Stimulated activated naive CD4-positive, alpha-beta T cell (primary cell): ENCODE measurements around the gene HCAR3.
"Not testable (repeated sequence)": the region's sequence is repeated elsewhere in the genome, so short reads cannot be mapped to it uniquely, and the experiment has no call there.

ENCODE experiments used
- DNase-seq, 6 experiments: peaks; one replicate each; lab custom pipeline; 2025; lab: John Stamatoyannopoulos, UW

The HCAR3 gene

DNA sequence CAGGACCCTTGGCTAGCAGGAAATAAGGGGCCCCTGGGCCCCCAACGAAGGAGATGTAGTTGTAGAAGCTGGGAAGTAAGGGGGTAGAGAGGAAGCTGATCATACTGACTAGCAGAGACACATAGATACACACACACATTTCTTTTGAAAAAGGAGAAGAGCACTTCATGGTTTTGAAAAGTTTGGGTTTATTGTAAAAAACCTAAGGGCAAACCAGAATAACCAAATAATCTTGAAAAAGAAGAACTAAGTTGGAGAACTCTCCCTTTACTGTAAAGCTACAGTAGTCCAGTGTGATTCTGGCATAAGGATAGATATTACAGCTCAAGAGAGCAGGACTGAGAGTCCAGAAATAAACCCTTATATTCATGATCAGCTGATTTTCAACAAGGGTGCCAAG lies 5.8 kb upstream of the HCAR3 start:
- DNase-seq, result no peak

DNA sequence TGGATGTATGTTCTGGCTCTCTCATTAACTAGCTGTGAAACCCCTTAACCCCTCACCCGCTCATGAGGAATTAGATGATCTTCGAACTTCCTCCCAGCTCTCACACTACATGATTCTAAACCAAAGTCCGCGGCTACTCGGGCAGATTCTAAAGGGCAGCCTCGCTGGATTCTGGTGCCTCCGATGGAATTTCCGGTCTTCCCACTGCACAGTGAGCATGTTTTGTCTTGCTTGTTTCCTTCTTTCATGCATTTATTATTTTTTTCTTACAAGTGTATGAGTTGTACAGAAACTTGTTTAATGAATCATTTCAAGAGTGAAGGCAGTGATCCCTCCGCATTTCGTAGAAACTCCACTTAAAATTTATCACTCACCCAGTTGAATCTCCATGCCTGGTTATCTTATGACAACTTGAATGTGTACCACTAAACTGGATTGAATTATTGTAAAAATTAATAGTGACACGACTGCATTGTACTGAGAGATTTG lies 4.5 kb upstream of the HCAR3 start:
- DNase-seq, result no peak

DNA sequence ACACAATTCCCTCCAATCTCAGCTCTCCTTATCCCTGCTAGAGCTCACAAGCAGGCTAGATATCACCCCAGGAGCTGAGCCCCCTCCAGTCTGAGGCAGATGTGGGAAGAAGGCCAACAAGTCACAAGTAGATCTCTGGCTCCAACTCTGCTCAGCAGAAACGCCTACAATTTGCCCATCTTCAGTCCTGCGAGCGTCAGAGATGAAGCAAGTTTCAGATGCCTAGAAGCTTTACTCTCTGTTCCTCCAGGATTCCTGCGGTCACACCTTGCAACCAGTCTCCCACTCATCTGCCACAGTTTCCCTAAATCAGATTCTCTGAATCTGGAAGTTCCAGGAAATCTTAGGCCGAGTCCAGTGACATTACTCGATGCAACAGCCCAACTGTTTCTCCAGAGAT lies 1.4 kb downstream of the HCAR3 start:
- DNase-seq, result not testable (repeated sequence)

DNA sequence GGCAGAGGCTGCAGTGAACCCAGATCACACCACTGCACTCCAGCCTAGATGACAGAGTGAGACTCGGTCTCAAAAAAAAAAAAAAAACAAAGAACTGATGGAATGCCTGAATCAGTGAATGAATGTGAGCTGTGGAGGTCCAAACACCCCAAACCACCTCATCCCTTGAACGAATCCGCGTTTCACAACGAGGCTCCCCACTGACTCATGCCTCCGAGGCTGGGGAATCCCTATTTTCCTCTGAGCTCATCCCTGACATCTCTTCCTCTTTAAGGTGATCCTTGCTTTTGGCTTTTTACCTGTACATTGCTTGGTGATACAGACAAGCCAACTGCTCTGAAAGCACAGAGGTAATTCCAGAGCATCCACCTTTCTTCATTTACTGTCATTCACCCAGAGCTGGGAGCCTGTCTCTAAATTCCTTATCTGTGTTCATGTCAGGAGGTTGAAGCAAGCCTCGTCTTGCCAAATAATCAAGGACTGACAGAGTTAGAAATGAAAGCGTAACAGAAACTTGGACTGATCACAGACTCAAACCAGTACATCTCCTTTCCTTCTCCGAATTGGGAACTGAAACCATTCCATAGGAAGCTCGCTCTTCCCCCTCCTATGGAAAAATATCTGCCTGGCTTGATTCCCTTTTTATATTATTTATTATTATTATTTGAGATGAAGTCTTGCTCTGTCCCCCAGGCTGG lies 3.0 kb downstream of the HCAR3 start:
- DNase-seq, result not testable (repeated sequence)

DNA sequence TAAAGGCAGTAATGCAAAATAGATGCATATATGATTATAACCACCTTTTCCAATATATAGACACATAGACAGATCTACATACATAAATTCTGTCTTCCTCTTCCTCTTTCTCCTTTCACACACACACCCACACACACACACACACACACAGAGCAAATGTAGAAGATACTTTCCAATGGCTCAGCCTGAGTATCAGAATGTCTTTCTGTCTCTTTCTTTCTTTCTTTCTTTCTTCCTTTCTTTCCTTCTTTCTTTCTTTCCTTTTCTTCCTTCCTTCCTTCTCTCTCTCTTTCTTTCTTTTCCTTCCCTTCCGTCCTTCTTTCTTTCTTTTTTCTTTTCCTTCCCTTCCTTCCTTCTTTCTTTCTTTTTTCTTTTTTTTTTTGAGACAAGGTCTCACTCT lies 5.3 kb downstream of the HCAR3 start:
- DNase-seq, result not testable (repeated sequence)

DNA sequence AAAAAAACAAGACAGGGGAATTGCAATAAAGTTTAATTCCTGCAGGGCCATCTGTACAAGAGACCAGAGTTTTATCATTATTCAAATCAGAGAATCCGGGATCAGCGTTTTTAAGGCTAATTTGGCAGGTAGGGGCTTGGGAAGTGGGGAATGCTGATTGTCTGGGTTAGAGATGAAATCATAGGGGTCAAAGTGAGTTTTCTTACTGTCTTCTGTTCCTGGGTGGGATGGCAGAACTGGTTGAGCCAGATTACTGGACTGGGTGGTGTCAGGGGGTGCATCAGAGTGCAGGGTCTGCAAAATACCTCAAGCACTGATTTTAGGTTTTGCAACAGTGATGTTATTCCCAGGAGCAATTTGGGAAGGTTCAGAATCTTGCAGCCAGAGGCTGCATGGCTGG lies 6.3 kb downstream of the HCAR3 start:
- not testable (repeated sequence) for DNase-seq

DNA sequence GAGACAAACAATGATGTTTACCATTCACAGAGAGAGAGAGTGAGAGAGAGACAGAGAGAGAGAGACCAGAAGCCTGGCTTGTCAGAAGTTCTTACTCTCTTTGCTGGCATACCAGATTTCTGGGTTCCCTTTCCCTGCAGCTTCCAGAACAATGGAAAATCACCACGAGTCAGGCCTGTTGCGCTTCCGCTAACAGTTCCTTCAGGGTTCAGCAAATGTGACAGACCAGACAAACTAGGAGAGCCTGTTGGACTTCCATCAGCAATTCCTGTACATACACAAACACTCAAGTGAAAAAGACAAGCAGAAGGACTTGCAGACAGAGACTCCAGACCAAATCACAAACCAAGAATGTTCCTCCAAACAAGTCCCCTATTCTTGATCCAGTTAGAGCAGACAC lies 7.3 kb downstream of the HCAR3 start:
- not testable (repeated sequence) for DNase-seq

DNA sequence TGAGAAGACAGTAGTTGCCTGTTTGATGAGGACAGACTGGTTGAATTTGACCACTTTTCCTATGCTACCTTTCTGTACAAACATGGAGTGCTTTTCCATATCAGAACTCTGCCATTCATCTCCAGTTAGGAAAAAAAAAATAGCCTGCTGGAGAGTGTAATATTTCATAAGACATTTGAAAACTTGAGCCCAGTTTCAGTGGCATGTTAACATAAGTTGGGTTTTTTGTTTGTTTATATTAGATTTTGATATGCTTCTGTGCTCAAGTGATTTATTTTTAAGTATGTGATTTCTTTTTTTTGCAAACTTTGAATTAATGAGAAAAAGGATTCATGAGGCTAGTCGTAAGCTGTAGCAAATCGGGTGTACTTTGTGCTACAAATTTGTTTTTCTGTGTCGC lies 12.8 kb downstream of the HCAR3 start:
- not testable (repeated sequence) for DNase-seq

DNA sequence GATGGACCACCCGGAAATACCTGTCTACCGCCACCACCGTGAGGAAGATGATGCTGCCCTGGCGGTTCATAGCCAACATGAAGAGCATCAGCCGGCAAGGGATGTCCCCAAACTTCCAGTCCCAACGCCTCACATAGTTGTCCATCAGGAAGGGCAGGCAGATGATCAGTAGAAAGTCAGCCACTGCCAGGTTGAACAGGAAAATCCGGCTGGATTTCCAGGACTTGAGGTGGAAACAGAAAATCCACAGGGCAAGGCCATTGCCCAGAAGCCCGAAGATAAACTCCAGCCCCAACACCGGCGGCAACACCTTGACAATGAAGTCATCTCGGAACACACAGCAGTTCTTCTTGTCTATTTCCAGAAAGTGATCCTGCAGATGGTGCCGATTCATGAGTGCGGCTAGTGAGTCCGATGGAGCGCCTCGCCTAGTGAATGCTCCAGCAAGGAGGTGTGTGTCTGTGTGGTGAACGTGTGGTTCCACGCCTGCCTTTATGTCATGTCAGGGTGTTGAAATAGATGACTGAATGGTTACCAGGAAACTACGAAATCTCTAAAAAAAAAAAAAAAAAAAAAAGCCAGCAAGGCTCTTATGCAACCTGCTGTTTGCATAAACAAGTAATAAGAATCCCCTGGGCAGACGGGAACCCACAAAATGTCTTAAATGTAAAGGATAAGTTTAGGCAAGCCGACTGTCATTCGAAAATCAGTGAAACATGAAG lies 13.6 kb downstream of the HCAR3 start, which contains the start of gene HCAR2:
TSS of gene HCAR2 (minus strand) at position 468 of the 722 bp plus-strand sequence. CDS start at position 394, 74 bp downstream.
- DNase-seq, result not testable (repeated sequence)

DNA sequence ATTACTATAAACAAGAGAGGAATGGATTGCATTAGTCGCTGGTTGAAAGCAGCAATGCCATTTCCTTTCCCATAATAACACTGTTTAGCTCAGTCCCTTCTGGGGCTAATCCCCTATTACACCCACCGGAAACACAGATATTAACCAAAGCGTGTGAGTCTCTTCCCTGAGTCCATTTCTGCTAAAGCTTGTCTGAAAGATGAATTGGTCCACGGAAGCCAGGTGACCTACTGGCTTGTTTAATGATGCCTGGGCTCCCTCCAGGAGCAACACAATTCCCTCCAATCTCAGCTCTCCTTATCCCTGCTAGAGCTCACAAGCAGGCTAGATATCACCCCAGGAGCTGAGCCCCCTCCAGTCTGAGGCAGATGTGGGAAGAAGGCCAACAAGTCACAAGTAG lies 15.1 kb downstream of the HCAR3 start:
- DNase-seq, result not testable (repeated sequence)

DNA sequence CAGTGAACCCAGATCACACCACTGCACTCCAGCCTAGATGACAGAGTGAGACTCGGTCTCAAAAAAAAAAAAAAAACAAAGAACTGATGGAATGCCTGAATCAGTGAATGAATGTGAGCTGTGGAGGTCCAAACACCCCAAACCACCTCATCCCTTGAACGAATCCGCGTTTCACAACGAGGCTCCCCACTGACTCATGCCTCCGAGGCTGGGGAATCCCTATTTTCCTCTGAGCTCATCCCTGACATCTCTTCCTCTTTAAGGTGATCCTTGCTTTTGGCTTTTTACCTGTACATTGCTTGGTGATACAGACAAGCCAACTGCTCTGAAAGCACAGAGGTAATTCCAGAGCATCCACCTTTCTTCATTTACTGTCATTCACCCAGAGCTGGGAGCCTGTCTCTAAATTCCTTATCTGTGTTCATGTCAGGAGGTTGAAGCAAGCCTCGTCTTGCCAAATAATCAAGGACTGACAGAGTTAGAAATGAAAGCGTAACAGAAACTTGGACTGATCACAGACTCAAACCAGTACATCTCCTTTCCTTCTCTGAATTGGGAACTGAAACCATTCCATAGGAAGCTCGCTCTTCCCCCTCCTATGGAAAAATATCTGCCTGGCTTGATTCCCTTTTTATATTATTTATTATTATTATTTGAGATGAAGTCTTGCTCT lies 16.4 kb downstream of the HCAR3 start:
- DNase-seq, result not testable (repeated sequence)

DNA sequence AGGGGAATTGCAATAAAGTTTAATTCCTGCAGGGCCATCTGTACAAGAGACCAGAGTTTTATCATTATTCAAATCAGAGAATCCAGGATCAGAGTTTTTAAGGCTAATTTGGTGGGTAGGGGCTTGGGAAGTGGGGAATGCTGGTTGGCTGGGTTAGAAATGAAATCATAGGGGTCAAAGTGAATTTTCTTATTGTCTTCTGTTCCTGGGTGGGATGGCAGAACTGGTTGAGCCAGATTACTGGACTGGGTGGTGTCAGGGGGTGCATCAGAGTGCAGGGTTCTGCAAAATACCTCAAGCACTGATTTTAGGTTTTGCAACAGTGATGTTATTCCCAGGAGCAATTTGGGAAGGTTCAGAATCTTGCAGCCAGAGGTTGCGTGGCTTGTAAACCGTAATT lies 19.7 kb downstream of the HCAR3 start:
- DNase-seq, result not testable (repeated sequence)

DNA sequence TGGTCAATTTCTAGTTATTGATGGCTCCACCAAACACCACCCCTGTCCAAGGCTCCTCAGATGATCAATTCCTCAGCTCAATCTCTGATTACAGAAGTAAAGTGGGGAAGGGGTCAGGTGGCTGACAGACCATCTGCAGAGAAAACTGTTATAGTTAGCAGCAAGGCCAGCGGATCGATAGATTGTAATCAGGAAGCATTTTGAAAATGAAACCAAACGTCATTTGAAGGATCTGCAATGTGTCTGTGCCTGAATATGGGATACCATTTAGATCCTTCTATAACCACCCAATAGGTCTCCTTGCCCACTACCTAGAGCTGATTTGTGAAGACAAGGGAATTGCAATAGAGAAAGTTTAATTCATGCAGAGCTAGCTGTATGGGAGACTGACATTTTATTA lies 25.0 kb downstream of the HCAR3 start:
- DNase-seq, result no peak

DNA sequence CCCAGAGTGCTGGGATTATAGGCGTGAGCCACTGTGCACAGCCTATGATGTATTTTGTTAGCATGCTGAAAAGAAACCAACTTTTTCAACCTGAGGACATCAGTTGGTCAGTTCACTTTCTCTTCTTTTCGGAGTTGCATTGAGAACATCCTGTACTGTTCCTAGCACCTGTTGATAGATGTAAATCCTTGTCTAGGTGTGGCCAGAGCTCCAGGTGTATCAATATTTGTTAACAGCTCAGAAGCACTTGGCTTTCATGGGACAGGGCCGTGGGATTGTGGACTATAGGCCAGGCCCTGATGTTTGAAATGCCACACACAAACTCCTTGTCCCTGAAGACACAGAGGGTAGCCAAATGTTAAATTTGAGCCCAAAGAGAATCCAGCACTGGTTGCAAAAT lies 28.3 kb downstream of the HCAR3 start:
- DNase-seq, result no peak

DNA sequence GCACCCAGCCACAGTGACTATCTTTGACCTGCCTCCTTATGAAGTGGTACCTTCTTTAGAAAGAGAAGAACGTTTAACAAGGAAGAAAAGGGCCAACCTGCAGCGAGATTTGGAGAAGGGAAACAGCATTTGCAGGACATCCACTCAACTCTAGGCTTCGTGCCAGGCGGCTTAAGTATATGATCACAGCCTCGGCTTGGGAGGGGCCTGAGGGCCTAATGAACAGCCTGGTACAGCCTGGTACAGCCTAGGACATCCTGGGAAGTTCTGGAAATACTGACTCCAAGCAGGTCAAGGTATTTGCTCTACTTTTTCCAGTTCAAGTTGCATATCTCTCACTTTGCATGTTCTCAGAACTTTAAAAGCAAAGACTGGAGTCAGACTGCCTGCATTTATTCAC lies 29.5 kb downstream of the HCAR3 start:
- DNase-seq, result no peak

DNA sequence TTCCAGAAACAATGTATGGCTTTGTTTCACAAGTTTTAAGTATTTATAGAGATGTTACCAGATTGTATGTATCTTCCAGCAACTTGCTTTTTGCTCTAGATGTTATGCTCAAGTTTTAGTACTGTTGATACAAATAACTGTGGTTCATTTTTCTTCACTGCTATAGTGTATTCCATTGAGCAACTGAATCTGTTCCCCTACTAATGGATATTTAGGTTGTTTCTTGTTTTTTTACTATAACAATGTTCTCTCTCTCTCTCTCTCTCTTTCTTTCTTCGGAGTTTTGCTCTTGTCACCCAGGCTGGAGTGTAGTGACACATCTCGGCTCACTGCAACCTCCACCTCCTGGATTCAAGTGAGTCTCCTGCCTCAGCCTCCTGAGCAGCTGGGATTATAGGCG lies 30.1 kb downstream of the HCAR3 start:
- no peak for DNase-seq

DNA sequence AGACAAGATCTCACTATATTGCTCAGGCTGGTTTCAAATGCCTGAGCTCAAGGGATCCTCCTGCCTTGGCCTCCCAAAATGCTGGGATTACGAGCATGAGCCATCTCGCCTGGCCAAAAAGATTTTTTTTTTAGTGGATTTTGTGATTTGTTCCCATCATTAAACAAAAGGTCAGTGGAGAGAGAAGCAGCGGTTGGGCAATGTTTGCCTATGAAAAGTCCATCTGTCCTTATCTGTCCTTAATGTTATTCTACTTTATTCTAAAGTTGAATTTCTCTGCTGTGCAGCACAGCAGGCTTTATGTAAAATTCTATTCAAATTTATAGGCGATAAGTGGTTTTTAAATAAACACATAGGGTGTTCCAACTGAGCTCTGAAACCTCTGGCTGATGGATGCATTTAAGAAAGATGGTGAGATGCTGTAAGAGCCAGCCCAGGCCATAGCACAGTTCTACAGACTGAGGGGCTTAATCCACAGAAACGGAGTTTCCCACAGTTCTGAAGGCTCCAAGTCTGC lies 32.3 kb downstream of the HCAR3 start:
- no peak for DNase-seq

DNA sequence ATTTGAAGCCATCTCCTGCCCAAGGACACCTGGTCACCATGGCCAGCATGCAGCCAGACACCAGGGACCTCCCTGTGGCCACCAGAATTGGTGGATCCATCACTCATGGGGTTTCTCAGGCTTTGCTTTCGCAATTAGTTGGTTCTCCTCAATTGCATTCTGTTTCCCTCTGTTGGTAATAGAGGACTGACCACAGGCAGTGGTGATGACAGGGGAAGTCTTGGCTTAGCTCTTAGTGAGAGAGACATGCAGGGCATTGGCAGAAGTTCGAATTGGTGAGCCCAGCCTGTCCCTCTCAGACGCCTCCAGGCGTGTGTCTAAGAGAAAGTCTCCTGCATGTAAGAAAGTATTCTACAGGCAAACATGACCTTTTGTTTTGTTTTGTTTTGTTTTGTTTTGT lies 34.8 kb downstream of the HCAR3 start:
- no peak for DNase-seq

DNA sequence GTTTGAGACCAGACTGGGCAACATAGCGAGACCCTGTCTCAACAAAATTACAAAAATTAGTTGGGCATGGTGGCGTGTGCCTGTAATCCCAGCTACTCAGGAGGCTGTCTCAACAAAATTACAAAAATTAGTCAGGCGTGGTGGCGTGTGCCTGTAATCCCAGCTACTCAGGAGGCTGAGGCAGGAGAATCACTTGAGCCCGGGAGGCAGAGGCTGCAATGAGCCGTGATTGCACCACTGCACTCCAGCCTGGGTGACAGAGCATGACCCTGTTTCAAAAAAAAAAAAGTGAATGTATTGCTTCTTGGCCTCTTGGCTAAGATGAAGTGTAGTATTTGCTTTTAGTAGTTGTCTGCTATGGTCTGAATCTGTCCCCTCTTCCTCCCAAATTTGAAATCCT lies 35.6 kb downstream of the HCAR3 start:
- not testable (repeated sequence) for DNase-seq

DNA sequence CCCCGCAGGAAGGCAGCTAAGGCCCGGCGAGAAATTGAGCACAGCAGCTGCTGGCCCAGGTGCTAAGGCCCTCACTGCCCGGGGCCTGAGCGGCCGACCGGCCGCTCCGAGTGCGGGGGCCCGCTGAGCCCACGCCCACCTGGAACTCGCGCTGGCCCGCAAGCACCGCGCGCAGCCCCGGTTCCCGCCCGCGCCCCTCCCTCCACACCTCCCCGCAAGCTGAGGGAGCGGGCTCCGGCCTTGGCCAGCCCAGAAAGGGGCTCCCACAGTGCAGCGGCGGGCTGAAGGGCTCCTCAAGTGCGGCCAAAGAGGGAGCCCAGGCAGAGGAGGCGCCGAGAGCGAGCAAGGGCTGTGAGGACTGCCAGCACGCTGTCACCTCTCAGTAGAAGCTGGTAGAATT lies 39.8 kb downstream of the HCAR3 start:
- not testable (repeated sequence) for DNase-seq

DNA sequence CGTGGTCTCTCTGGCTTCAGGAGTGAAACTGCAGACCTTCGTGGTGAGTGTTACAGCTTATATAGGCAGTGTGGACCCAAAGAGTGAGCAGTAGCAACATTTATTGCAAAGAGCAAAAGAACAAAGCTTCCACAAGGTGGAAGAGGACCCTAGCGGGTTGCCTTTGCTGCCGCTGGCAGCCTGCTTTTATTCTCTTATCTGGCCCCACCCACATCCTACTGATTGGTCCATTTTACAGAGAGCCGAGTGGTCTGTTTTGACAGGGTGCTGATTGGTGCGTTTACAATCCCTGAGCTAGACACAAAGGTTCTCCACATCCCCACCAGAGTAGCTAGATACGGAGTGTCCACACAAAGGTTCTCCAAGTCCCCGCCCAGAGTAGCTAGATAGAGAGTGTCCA lies 40.6 kb downstream of the HCAR3 start:
- DNase-seq, result not testable (repeated sequence)

DNA sequence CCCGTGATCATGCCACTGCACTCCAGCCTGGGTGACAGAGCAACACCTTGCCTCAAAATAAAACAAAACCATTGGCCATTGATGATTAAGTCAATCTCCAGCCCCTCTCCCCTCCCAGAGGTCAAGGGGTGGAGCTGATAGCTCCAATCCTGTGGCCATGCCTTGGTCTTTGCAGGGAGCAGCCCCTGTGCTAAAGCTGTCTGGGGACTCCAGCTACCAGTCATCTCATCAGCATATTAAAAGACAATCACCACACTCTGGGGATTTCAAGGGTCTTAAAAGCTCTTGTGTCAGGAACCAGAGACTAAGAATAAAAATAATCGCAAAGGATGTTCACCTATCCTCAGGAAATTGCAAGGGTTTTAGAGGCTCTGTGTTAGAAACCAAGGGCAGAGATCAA lies 44.1 kb downstream of the HCAR3 start:
- DNase-seq, result no peak
